ENCODE data around the gene ORAI3. TPM values are rescaled to one million over a fixed set of nuclear protein-coding genes. Genes with fewer than 3 reads are reported as not detected.

ORAI3 gene
- total and polyA plus RNA-seq, 11 donors, result 8.1 to 28.9 (median 11.3) TPM

DNA sequence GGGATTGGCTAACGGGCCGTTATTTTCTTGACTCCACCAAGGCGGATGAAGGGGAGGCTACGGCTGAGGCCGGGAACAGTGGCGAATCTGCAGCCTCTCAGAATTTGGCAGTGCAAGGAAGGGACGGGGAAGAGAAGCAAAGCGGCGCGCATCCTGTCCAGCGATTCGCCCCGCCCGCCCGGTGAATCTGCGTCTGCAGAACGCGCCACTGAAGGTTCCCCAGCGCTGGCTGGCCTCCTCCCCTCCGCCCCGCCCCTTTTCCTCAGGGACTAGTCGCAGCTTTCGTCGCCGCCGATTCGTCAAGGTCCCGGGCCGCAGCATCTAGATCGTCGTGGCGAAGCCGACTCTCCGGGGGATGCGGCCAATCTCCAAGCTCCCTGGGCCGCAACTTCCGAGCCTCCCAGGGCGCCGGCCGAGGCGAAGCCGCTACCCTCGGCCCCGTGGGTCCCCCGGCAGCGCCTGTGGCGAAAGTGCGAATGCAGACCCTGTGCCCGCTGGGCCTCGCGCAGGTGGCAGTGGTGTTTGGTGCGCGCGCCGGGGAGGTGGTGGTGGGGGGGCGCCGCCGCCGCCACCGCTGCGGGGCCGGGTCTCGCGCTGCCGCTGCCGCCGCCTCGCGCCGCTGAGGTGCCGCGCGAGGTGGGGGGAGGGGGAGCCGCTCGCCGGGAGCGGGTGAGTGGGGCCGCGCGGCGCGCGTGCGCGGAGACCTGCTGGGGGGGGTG is 8.7 kb downstream of the ORAI3 start, which contains the start of gene SETD1A:
Gene SETD1A, plus strand, starts transcription at position 299 of the 719 bp plus-strand sequence. CDS start 978 bp downstream, outside the sequence.
- WGBS, 4 donors, result 0 to 1% (median 1%) methylated on average over 41 to 85 of the region's 85 CpGs
- no peaks in the 10 kb centered on the region for H3K27me3 ChIP-seq
- peak within 1 kb of the TSS; percentile 86 to 99 (median 98) for H3K27ac ChIP-seq
- no peaks in the 10 kb centered on the region for H3K9me3 ChIP-seq
- intact Hi-C loops (cut with DNase I), result loop anchor here in 5 of 10 donors (2.0 to 10.0 kb wide), 7 partner anchors 63 to 907 kb away; partner anchors contain the start of genes ARMC5 (in 1 of the 5), BCL7C (in 1 of the 5), CTF1 (in 1 of the 5) and STX4 (in 1 of the 5)
- peak; percentile 98 to 99 (median 98) for DNase-seq
- TF ChIP-seq POLR2A (IDR thresholded peaks at IDR 0.05), result peak in 1 of 2 donors; percentile 44
- TF ChIP-seq, protein P1, sequence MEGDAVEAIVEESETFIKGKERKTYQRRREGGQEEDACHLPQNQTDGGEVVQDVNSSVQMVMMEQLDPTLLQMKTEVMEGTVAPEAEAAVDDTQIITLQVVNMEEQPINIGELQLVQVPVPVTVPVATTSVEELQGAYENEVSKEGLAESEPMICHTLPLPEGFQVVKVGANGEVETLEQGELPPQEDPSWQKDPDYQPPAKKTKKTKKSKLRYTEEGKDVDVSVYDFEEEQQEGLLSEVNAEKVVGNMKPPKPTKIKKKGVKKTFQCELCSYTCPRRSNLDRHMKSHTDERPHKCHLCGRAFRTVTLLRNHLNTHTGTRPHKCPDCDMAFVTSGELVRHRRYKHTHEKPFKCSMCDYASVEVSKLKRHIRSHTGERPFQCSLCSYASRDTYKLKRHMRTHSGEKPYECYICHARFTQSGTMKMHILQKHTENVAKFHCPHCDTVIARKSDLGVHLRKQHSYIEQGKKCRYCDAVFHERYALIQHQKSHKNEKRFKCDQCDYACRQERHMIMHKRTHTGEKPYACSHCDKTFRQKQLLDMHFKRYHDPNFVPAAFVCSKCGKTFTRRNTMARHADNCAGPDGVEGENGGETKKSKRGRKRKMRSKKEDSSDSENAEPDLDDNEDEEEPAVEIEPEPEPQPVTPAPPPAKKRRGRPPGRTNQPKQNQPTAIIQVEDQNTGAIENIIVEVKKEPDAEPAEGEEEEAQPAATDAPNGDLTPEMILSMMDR (IDR thresholded peaks at IDR 0.05), result peak in 1 of 12 donors; percentile 7
- H3K4me3 ChIP-seq, result peak within 1 kb of the TSS; percentile 37 to 93 (median 82)
- ATAC-seq, result peak; percentile 90 to 96 (median 91)
- H3K36me3 ChIP-seq, result peaks cover 6 to 45% (median 40%) of the 10 kb centered on the region in 9 donors
- peaks cover 0 to 37% (median 24%) of the 10 kb centered on the region in 12 donors for H3K4me1 ChIP-seq

DNA sequence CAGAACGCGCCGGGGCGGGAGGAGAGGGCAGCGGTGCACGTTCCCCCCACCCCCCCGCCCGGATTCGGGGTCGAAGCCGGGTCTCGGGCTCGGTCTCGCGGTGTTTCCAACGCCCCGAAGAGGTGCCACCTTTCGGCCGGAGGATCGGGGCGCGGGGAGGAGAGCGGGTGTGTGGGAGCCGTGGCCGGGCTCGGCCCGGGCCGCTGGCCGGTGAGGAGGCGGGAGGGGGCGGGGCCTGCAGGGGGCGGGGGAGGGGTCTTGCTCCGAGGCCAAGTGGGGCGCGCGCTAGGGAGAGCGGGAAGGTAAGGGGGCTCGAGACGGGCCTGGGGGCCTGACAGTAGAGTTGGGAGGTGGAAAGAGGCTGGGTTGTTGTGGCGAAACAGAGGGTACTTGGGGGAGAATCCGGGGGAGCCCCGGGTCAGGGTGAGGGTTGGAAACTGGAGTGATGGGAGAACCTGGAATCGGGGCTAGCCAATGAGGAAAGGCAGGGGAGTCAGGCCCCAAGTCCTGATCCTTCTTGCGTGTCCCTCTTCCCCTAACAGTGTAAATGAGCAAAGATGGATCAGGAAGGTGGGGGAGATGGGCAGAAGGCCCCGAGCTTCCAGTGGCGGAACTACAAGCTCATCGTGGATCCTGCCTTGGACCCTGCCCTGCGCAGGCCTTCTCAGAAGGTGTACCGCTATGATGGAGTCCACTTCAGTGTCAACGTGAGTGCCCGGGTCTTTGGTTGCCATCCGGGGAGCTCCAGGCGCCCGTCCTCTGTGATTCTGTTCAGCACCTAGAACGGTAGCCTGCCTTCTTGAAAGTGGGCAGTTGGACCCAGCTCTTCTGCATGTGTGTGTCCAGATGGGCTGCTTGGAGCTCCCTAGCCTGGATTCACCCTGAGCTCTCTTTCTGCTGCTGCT is 9.6 kb downstream of the ORAI3 start:
- intact Hi-C loops (cut with DNase I), result loop anchor here in 4 of 10 donors (5.0 to 10.0 kb wide), 6 partner anchors 64 to 906 kb away; partner anchors contain the start of genes ARMC5 (in 1 of the 4), BCL7C (in 1 of the 4), CTF1 (in 1 of the 4) and ZNF646 (in 1 of the 4)
- H3K27ac ChIP-seq, result peak overlapping the region; percentile 86 to 99 (median 98)
- ATAC-seq, result peak in 2 of 4 donors; percentile 17 to 19

DNA sequence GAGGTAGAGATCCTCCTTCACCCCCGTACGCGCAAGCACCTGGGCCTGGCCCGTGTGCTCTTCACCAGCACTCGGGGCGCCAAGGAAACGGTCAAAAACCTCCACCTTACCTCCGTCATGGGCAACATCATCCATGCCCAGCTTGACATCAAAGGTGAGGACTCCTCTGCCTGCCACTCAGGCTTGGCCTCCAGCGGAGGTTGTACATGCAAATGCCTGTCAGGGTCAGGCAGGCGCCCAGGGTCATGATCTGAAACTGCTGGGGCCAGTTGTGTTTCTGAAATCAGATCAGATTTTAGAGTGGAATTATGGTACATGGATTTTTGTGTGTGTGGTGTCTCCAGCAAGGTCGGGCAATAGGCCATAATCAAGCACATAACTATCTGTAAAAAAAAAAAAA is 12.5 kb downstream of the ORAI3 start:
- DNase-seq (no peak), ATAC-seq (no peak)
- H3K36me3 ChIP-seq, result peaks cover 6 to 77% (median 72%) of the 10 kb centered on the region in 9 donors
- no peak overlapping the region for H3K27ac ChIP-seq
- TF ChIP-seq POLR2A (IDR thresholded peaks at IDR 0.05), result no peak
- TF ChIP-seq, protein P1 (IDR thresholded peaks at IDR 0.05), result no peak
- H3K9me3 ChIP-seq, result no peaks in the 10 kb centered on the region
- peaks cover 0 to 21% (median 14%) of the 10 kb centered on the region in 12 donors for H3K4me1 ChIP-seq
- 92 to 95% (median 94%) methylated on average over 11 of the region's 11 CpGs for WGBS, 4 donors
- H3K27me3 ChIP-seq, result no peaks in the 10 kb centered on the region
- intact Hi-C loops (cut with DNase I), result loop anchor here in 1 of 10 donors (5.0 kb wide), 1 partner anchor 491 kb away; no protein-coding TSS in a partner anchor
- no peak overlapping the region for H3K4me3 ChIP-seq

More for the DNA sequence above, 9.6 kb downstream of the ORAI3 start:
- 11 to 13% (median 12%) methylated on average over 34 to 55 of the region's 55 CpGs for WGBS, 4 donors
- Histone ChIP-seq H3K4me1 (peaks cover 0 to 32% (median 21%) of the 10 kb centered on the region in 12 donors), H3K27me3 (no peaks in the 10 kb centered on the region), H3K4me3 (peak overlapping the region; percentile 37 to 93 (median 82)), H3K9me3 (no peaks in the 10 kb centered on the region), H3K36me3 (peaks cover 6 to 50% (median 46%) of the 10 kb centered on the region in 9 donors)
- peak in 4 of 5 donors; percentile 58 to 73 (median 70) for DNase-seq
- TF ChIP-seq POLR2A (IDR thresholded peaks at IDR 0.05), result no peak
- TF ChIP-seq, protein P1 (IDR thresholded peaks at IDR 0.05), result no peak
